Nephron (organoid): ENCODE data around the gene LEF1.
A peak's percentile ranks its signal among the peaks of the same experiment; 100 is the strongest.

Experiments used
- H3K27ac Mint-ChIP-seq, 3 experiments: 2 replicates each; pipeline ENCODE4 v1.8.0; 2020; ENCODE audit warnings: mixed read lengths in 3 of 3, mild to moderate bottlenecking in 2 of 3, moderate library complexity in 1 of 3
- H3K27me3 Mint-ChIP-seq: 2 replicates; pipeline ENCODE4 v1.8.0; 2021; ENCODE audit warnings: low read depth, mild to moderate bottlenecking, moderate library complexity, mixed read lengths
- H3K36me3 Mint-ChIP-seq: 2 replicates; pipeline ENCODE4 v1.8.0; 2020; ENCODE audit warnings: low read depth, mixed read lengths
- H3K4me1 Mint-ChIP-seq: 2 replicates; pipeline ENCODE4 v1.8.0; 2020; ENCODE audit warnings: mixed read lengths
- H3K4me3 Mint-ChIP-seq, 3 experiments: 2 replicates each; pipeline ENCODE4 v1.8.0; 2020; ENCODE audit warnings: mild to moderate bottlenecking in 3 of 3, mixed read lengths in 3 of 3, moderate library complexity in 2 of 3
- H3K9me3 Mint-ChIP-seq: 2 replicates; pipeline ENCODE4 v1.8.0; 2020; ENCODE audit warnings: mixed read lengths
- TF ChIP-seq, protein P1 (sequence below), 3 experiments: fragments of 200-600 bp; sonication (generic); IDR thresholded peaks; one replicate each; pipeline ENCODE4 v1.5.0; 2021; ENCODE audit warnings: antibody characterized with exemption in 3 of 3; ENCODE audit not compliant: unreplicated experiment in 3 of 3

The LEF1 gene

DNA sequence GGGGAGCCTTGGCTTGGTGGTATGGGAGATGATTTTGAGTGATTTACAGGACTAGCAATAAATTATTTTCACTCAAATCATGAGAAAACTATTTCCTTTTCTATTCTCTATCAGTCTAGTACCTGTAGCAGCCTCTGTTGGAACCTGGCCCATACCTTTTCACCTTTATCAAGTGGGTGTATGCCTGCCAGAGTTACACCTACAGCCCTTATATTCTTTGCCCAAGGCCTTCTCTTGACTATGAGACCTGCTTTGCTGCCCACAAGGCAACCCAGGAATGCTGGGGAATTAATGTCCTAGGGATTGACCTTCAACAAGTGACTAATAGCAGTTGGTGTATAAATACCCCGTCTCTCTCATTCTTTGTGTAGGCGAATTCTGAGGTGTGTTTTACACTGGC, 20.0 kb upstream of the LEF1 start:
- TF ChIP-seq, protein P1, sequence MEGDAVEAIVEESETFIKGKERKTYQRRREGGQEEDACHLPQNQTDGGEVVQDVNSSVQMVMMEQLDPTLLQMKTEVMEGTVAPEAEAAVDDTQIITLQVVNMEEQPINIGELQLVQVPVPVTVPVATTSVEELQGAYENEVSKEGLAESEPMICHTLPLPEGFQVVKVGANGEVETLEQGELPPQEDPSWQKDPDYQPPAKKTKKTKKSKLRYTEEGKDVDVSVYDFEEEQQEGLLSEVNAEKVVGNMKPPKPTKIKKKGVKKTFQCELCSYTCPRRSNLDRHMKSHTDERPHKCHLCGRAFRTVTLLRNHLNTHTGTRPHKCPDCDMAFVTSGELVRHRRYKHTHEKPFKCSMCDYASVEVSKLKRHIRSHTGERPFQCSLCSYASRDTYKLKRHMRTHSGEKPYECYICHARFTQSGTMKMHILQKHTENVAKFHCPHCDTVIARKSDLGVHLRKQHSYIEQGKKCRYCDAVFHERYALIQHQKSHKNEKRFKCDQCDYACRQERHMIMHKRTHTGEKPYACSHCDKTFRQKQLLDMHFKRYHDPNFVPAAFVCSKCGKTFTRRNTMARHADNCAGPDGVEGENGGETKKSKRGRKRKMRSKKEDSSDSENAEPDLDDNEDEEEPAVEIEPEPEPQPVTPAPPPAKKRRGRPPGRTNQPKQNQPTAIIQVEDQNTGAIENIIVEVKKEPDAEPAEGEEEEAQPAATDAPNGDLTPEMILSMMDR (IDR thresholded peaks at IDR 0.05; ENCODE audit: unreplicated experiment in 3 of 3), result no peak
- Mint-ChIP-seq H3K36me3 (no peaks in the 10 kb centered on the region), H3K9me3 (no peaks in the 10 kb centered on the region), H3K4me1 (peaks cover 5% of the 10 kb centered on the region), H3K4me3 (no peak overlapping the region), H3K27ac (peak overlapping the region; percentile 33 to 96 (median 54)), H3K27me3 (peaks cover 13% of the 10 kb centered on the region)

DNA sequence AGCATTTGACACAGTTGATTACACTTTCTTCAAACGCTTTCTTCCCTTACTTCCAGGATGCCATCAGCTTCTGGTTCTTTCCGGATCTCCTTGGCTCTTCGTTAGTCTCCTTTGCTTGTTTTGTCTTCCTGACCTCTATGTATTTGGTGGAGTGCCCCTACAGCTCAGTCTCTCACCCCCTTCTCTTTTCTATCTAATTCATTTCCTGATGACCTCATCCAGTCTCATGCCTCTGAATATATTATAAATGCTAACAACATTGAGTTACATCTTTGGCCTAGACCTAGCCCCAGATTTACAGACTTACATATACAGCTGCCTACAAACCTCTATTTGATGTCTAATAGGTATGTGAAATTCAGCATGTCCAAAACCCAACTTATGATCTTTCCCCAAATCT, 16.5 kb upstream of the LEF1 start:
- Mint-ChIP-seq H3K27ac (peak overlapping the region in 1 of 3 experiments; percentile 69), H3K4me1 (no peaks in the 10 kb centered on the region), H3K9me3 (no peaks in the 10 kb centered on the region), H3K27me3 (peaks cover 8% of the 10 kb centered on the region), H3K4me3 (no peak overlapping the region), H3K36me3 (no peaks in the 10 kb centered on the region)
- TF ChIP-seq, protein P1 (IDR thresholded peaks at IDR 0.05; ENCODE audit: unreplicated experiment in 3 of 3), result no peak

- Mint-ChIP-seq H3K27ac (no peak overlapping the region), H3K4me1 (no peaks in the 10 kb centered on the region), H3K27me3 (peaks cover 8% of the 10 kb centered on the region), H3K9me3 (no peaks in the 10 kb centered on the region), H3K4me3 (no peak overlapping the region), H3K36me3 (no peaks in the 10 kb centered on the region)
- TF ChIP-seq, protein P1 (IDR thresholded peaks at IDR 0.05; ENCODE audit: unreplicated experiment in 3 of 3), result no peak
Observed at GRCh38 chr4:108184453-108185049, 15.8 kb upstream of the LEF1 start.

- H3K36me3 Mint-ChIP-seq, result no peaks in the 10 kb centered on the region
- H3K4me3 Mint-ChIP-seq, result no peak overlapping the region
- no peaks in the 10 kb centered on the region for H3K9me3 Mint-ChIP-seq
- TF ChIP-seq, protein P1 (IDR thresholded peaks at IDR 0.05; ENCODE audit: unreplicated experiment in 3 of 3), result no peak
- H3K27me3 Mint-ChIP-seq, result peaks cover 8% of the 10 kb centered on the region
- no peaks in the 10 kb centered on the region for H3K4me1 Mint-ChIP-seq
- no peak overlapping the region for H3K27ac Mint-ChIP-seq
Observed at GRCh38 chr4:108181704-108182103, 13.0 kb upstream of the LEF1 start.

DNA sequence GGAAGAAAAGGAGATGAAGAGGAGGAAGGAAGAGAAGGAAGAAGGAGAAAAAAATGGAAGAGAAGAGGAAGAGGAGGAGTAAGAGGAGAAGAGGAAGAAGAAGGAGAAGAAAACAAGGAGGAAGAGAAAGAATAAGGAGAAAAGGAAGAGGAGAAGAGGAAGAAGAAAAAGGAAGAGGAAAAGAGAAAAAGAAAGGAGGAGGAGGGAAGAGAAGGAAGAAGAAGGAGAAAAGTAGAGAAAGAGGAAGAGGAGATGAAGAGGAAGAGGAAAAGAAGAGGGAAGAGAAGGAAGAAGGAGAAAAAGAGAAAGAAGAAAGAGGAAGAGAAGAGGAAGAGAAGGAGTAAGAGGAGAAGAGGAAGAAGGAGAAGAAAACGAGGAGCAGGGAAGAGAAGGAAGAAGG, 11.8 kb upstream of the LEF1 start:
- peaks cover 8% of the 10 kb centered on the region for H3K27me3 Mint-ChIP-seq

More for the DNA sequence above, 11.8 kb upstream of the LEF1 start:
- TF ChIP-seq, protein P1 (IDR thresholded peaks at IDR 0.05; ENCODE audit: unreplicated experiment in 3 of 3), result no peak
- Mint-ChIP-seq H3K4me1 (no peaks in the 10 kb centered on the region), H3K9me3 (no peaks in the 10 kb centered on the region), H3K36me3 (no peaks in the 10 kb centered on the region), H3K27ac (no peak overlapping the region), H3K4me3 (no peak overlapping the region)
